ENCODE measurements around the gene TBC1D22B.

The TBC1D22B gene

GRCh38 chr6:37239950-37240713 is 17.4 kb upstream of the TBC1D22B start:
- DNase-seq: peak; percentile 97

GRCh38 chr6:37241131-37241530 is 16.4 kb upstream of the TBC1D22B start:
- no peak for DNase-seq

- no peak for DNase-seq
Measured at GRCh38 chr6:37241775-37242428, 15.7 kb upstream of the TBC1D22B start.

- peak; percentile 99 for DNase-seq
Measured at GRCh38 chr6:37242429-37243052, 15.0 kb upstream of the TBC1D22B start.

- no peak for DNase-seq
Measured at GRCh38 chr6:37243131-37243815, 14.3 kb upstream of the TBC1D22B start.

- no peak for DNase-seq
Measured at GRCh38 chr6:37243816-37244370, 13.7 kb upstream of the TBC1D22B start.

- peak; percentile 100 for DNase-seq
Measured at GRCh38 chr6:37244430-37245310, 12.9 kb upstream of the TBC1D22B start.

GRCh38 chr6:37251211-37251780 is 6.3 kb upstream of the TBC1D22B start:
- DNase-seq: peak; percentile 23

GRCh38 chr6:37253486-37254007 is 4.0 kb upstream of the TBC1D22B start:
- no peak for DNase-seq

GRCh38 chr6:37254881-37255280 is 2.7 kb upstream of the TBC1D22B start:
- DNase-seq: no peak

GRCh38 chr6:37256692-37257319 is 766 bp upstream of the TBC1D22B start:
- peak; percentile 28 for DNase-seq

- no peak for DNase-seq
Measured at GRCh38 chr6:37257320-37257633, 295 bp upstream of the TBC1D22B start.

GRCh38 chr6:37258405-37259105 is 983 bp downstream of the TBC1D22B start:
- DNase-seq: no peak

- no peak for DNase-seq
Measured at GRCh38 chr6:37259191-37259590, 1.6 kb downstream of the TBC1D22B start.

- no peak for DNase-seq
Measured at GRCh38 chr6:37260040-37260439, 2.5 kb downstream of the TBC1D22B start.

- DNase-seq: no peak
Measured at GRCh38 chr6:37260444-37260843, 2.9 kb downstream of the TBC1D22B start.

GRCh38 chr6:37261198-37261597 is 3.6 kb downstream of the TBC1D22B start:
- DNase-seq: no peak

GRCh38 chr6:37262446-37263026 is 5.0 kb downstream of the TBC1D22B start:
- no peak for DNase-seq

GRCh38 chr6:37265001-37265400 is 7.4 kb downstream of the TBC1D22B start:
- no peak for DNase-seq

- no peak for DNase-seq
Measured at GRCh38 chr6:37265860-37266259, 8.3 kb downstream of the TBC1D22B start.
